ENCODE measurements around the gene ZNF829. TPM values are rescaled to one million over a fixed set of nuclear protein-coding genes. Genes with fewer than 3 reads are reported as not detected.

Gene ZNF829
- total and polyA plus RNA-seq, 10 of the 15 experiments (the other 5 are each of a cell fraction or from before 2014, with no cell fraction given): 0.08 to 0.63 (median 0.22) TPM

GRCh38 chr19:36916991-36917390 is 900 bp upstream of the ZNF829 start:
- in situ Hi-C loops (cut with MboI): no loop called here
- Histone ChIP-seq H3K9me3 (replicated peaks; ENCODE audit: control insufficient read depth, insufficient read depth, low read length) (peaks cover 6% of the 10 kb centered on the region; the same call in 2 of the 3 replicates), H3K27me3 (replicated peaks in 1 of 2; ENCODE audit: control insufficient read depth in 2 of 2, insufficient read depth in 2 of 2, low read length in 1 of 2) (no peaks in the 10 kb centered on the region), H4K20me1 (ENCODE audit: control insufficient read depth, insufficient read depth) (no peaks in the 10 kb centered on the region), H2AFZ (ENCODE audit: control insufficient read depth, low read depth, low read length) (peak overlapping the region; percentile 78; the same call in 1 of the 2 replicates), H3K36me3 (ENCODE audit: control insufficient read depth in 2 of 2, insufficient read depth in 2 of 2, low read length in 1 of 2) (no peaks in the 10 kb centered on the region), H3K9ac (ENCODE audit: control insufficient read depth, insufficient read depth, low read length) (no peak overlapping the region), H3K79me2 (ENCODE audit: control insufficient read depth, insufficient read depth, low read length) (no peaks in the 10 kb centered on the region), H3K4me1 (ENCODE audit: control insufficient read depth, insufficient read depth, low read length) (no peaks in the 10 kb centered on the region), H3K4me2 (ENCODE audit: control insufficient read depth, insufficient read depth) (peak overlapping the region; percentile 44), H3K4me3 (peak overlapping the region; percentile 84), H3K27ac (ENCODE audit: control insufficient read depth, insufficient read depth) (no peak overlapping the region)
- POLR2A ChIA-PET: no interaction called here
- no TSS peak for BruUV-seq (replicated peaks)
- SMC1A ChIA-PET (ENCODE audit: uncharacterized antibody, unreplicated experiment): no interaction called here
- ATAC-seq: no peak
- RAD21 ChIA-PET (ENCODE audit: unreplicated experiment): no interaction called here
- DNase-seq (ENCODE audit: low read depth, low spot score): no peak
- WGBS (ENCODE audit: insufficient coverage, insufficient replicate concordance, low lambda C conversion rate, missing lambda C conversion rate): 87% methylated on average over 7 of the region's 7 CpGs
- intact Hi-C loops (cut with micrococcal nuclease; ENCODE audit: unreplicated experiment): no loop called here
- no peak for FAIRE-seq
- CTCF ChIA-PET: no interaction called here
- TF ChIP-seq HDGF (IDR thresholded peaks at IDR 0.05): no peak
- TF ChIP-seq DPF2 (IDR thresholded peaks at IDR 0.05): no peak
- no peak for TF ChIP-seq RFX5 (IDR thresholded peaks at IDR 0.05; ENCODE audit: low read depth, low read length)
- no peak for TF ChIP-seq YBX1 (IDR thresholded peaks at IDR 0.05)
- TF ChIP-seq CREB1 (IDR thresholded peaks at IDR 0.05; ENCODE audit: low read depth): no peak
- no peak for TF ChIP-seq EZH2 (IDR thresholded peaks at IDR 0.05; ENCODE audit: borderline replicate concordance, control insufficient read depth, low read depth, low read length)
- TF ChIP-seq E2F8 (IDR thresholded peaks at IDR 0.05; ENCODE audit: low read depth, partially characterized antibody): no peak
- no peak for TF ChIP-seq PAX8 (IDR thresholded peaks at IDR 0.05)
- no peak for TF ChIP-seq EGR1 (IDR thresholded peaks at IDR 0.05; ENCODE audit: borderline replicate concordance in 1 of 2, low read depth in 2 of 2, low read length in 2 of 2)
- TF ChIP-seq MTA2 (IDR thresholded peaks at IDR 0.05; ENCODE audit: low read depth): no peak

Measured in GM12878 (cell line).